Gastrocnemius medialis (tissue), 4 donors: ENCODE results near the gene CARF.

ENCODE experiments used
- POLR2A ChIP-seq, 2 donors: fragments of 450-650 bp; IDR thresholded peaks; one replicate each; pipeline ENCODE4 v1.6.1; 2017; ENCODE audit warnings: antibody characterized with exemption in 2 of 2, mild to moderate bottlenecking in 2 of 2, moderate library complexity in 2 of 2
- TF ChIP-seq, protein P1 (sequence below), 5 experiments: fragments of 450-650 bp in 3 of 5; fragments of 200-600 bp in 2 of 5; sonication (generic) in 2 of 5; IDR thresholded peaks in 4 of 5; conservative IDR thresholded peaks in 1 of 5; 1 replicate in 4 of 5; 2 replicates in 1 of 5; pipeline ENCODE4 v1.5.1; 2016 to 2019; ENCODE audit warnings: antibody characterized with exemption in 5 of 5, mild to moderate bottlenecking in 3 of 5, moderate library complexity in 3 of 5

DNA sequence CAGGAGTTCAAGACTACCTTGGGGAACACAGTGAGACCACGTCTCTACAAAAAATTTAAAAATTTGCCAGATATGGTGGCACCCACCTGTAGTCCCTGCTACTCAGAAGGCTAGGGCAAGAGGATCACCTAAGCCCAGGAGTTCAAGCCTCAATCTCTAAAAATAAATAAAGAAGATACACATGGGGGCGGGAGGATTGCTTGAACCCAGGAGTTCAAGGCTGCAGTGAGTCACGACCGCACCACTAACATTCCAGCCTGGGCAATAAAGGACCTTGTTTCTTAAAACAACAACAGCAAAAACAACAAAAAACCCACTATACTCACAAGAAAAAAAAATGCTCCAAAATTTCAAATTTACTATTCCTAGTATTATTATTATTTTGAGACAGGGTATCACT lies 30.5 kb upstream of the CARF start:
- no peak for TF ChIP-seq POLR2A (IDR thresholded peaks at IDR 0.05)
- TF ChIP-seq, protein P1, sequence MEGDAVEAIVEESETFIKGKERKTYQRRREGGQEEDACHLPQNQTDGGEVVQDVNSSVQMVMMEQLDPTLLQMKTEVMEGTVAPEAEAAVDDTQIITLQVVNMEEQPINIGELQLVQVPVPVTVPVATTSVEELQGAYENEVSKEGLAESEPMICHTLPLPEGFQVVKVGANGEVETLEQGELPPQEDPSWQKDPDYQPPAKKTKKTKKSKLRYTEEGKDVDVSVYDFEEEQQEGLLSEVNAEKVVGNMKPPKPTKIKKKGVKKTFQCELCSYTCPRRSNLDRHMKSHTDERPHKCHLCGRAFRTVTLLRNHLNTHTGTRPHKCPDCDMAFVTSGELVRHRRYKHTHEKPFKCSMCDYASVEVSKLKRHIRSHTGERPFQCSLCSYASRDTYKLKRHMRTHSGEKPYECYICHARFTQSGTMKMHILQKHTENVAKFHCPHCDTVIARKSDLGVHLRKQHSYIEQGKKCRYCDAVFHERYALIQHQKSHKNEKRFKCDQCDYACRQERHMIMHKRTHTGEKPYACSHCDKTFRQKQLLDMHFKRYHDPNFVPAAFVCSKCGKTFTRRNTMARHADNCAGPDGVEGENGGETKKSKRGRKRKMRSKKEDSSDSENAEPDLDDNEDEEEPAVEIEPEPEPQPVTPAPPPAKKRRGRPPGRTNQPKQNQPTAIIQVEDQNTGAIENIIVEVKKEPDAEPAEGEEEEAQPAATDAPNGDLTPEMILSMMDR (IDR thresholded peaks at IDR 0.05 in 4 of 5, conservative IDR thresholded peaks at IDR 0.05 in 1 of 5): no peak
